SK-N-SH (cell line): ENCODE results near the gene RNF32. TPM values are rescaled to one million over a fixed set of nuclear protein-coding genes. Genes with fewer than 3 reads are reported as not detected.
A peak's percentile ranks its signal among the peaks of the same experiment; 100 is the strongest.

Experiments
- CTCF ChIA-PET: fragments of 300-600, 350-600 bp; formaldehyde crosslinking; extraction: SDS; loops from one replicate; lab custom pipeline; 2021; lab: Yijun Ruan, JAX
- POLR2A ChIA-PET: fragments of 350-600 bp; sonication (Branson Sonifier 250); formaldehyde crosslinking; extraction: SDS; loops from one replicate; lab custom pipeline; 2020; ENCODE audit warnings: antibody characterized with exemption, inconsistent platforms; lab: Yijun Ruan, JAX
- DNase-seq: peaks from one replicate; pipeline ENCODE4 v3.0.0; 2012
- H2AFZ ChIP-seq: fragments of 200-600 bp; sonication (generic); 2 replicates; pipeline ENCODE4 v1.8.1; 2016; ENCODE audit warnings: antibody characterized with exemption, mild to moderate bottlenecking, low read depth
- H3F3A ChIP-seq: fragments of 200-600 bp; sonication (generic); replicated peaks from 2 replicates; pipeline ENCODE3; 2016; ENCODE audit warnings: antibody characterized with exemption, mild to moderate bottlenecking; ENCODE audit not compliant: insufficient read depth
- H3K27ac ChIP-seq, 2 experiments: fragments of 200-500 bp in 1 of 2; fragments of 200-600 bp in 1 of 2; sonication (Bioruptor generic) in 1 of 2; sonication (generic), shearing (Covaris generic) in 1 of 2; 2 replicates each; pipeline versions ENCODE4 v1.5.1 to v1.6.1; 2014 to 2016; ENCODE audit warnings: low read depth in 2 of 2, inconsistent platforms in 1 of 2, low read length in 1 of 2, mild to moderate bottlenecking in 1 of 2, mixed read lengths in 1 of 2
- H3K27me3 ChIP-seq: fragments of 200-600 bp; sonication (generic), shearing (Covaris generic); 2 replicates; pipeline ENCODE4 v1.6.1; 2016; ENCODE audit warnings: mixed run types; ENCODE audit not compliant: insufficient read depth
- H3K36me3 ChIP-seq, 2 experiments: fragments of 200-500 bp in 1 of 2; fragments of 200-600 bp in 1 of 2; sonication (Bioruptor generic) in 1 of 2; sonication (generic) in 1 of 2; replicated peaks in 1 of 2; 2 replicates each; pipeline versions ENCODE3 to v1.5.1; 2014 to 2016; ENCODE audit warnings: low read length in 1 of 2, mild to moderate bottlenecking in 1 of 2; ENCODE audit not compliant: insufficient read depth in 2 of 2, control insufficient read depth in 1 of 2
- H3K4me1 ChIP-seq, 2 experiments: fragments of 200-500 bp in 1 of 2; fragments of 200-600 bp in 1 of 2; sonication (Bioruptor generic) in 1 of 2; sonication (generic), shearing (Covaris generic) in 1 of 2; 2 replicates each; pipeline versions ENCODE4 v1.5.1 to v1.6.1; 2014 to 2016; ENCODE audit warnings: low read depth in 1 of 2, low read length in 1 of 2, mixed run types in 1 of 2; ENCODE audit not compliant: insufficient read depth in 2 of 2, control insufficient read depth in 1 of 2
- H3K4me2 ChIP-seq: fragments of 200-600 bp; sonication (generic), shearing (Covaris generic); 2 replicates; pipeline ENCODE4 v1.6.1; 2017; ENCODE audit warnings: mixed run types
- H3K4me3 ChIP-seq, 2 experiments: fragments of 200-500 bp in 1 of 2; fragments of 200-600 bp in 1 of 2; sonication (Bioruptor generic) in 1 of 2; sonication (generic), shearing (Covaris generic) in 1 of 2; 2 replicates each; pipeline versions ENCODE4 v1.5.1 to v1.8.1; 2014 to 2016; ENCODE audit warnings: low read depth in 2 of 2, inconsistent platforms in 1 of 2, low read length in 1 of 2, mild to moderate bottlenecking in 1 of 2, mixed read lengths in 1 of 2, moderate library complexity in 1 of 2
- H3K79me2 ChIP-seq: fragments of 200-600 bp; sonication (generic); 2 replicates; pipeline ENCODE4 v1.8.1; 2017; ENCODE audit warnings: mild to moderate bottlenecking; ENCODE audit not compliant: insufficient read depth
- H3K9ac ChIP-seq: fragments of 200-600 bp; sonication (generic); 2 replicates; pipeline ENCODE4 v1.6.1; 2017; ENCODE audit warnings: mixed run types
- H3K9me2 ChIP-seq: fragments of 200-600 bp; sonication (generic); 2 replicates; pipeline ENCODE4 v1.6.1; 2017; ENCODE audit warnings: mixed run types
- H3K9me3 ChIP-seq: fragments of 200-600 bp; sonication (generic); 2 replicates; pipeline ENCODE4 v1.6.1; 2017; ENCODE audit warnings: mixed run types, mild to moderate bottlenecking, moderate library complexity
- H4K20me1 ChIP-seq: fragments of 200-600 bp; sonication (generic); 2 replicates; pipeline ENCODE4 v1.6.1; 2017; ENCODE audit warnings: mild to moderate bottlenecking, mixed run types; ENCODE audit not compliant: insufficient read depth
- CTCF ChIP-seq: fragments of 200-600 bp; sonication (generic); IDR thresholded peaks from 2 replicates; pipeline ENCODE4 v1.6.1; 2017; ENCODE audit warnings: antibody characterized with exemption, mild to moderate bottlenecking, moderate library complexity
- ELF1 ChIP-seq: IDR thresholded peaks from 2 replicates; pipeline ENCODE4 v1.4.0; 2012
- FOSL2 ChIP-seq: IDR thresholded peaks from 2 replicates; pipeline ENCODE4 v1.4.0; 2012; ENCODE audit warnings: low read depth, mild to moderate bottlenecking, moderate library complexity, borderline replicate concordance
- FOXM1 ChIP-seq: IDR thresholded peaks from 2 replicates; pipeline ENCODE4 v1.4.0; 2012; ENCODE audit warnings: low read depth, mild to moderate bottlenecking
- GABPA ChIP-seq: IDR thresholded peaks from 2 replicates; pipeline ENCODE4 v1.4.0; 2012; ENCODE audit warnings: low read depth, mild to moderate bottlenecking
- JUND ChIP-seq: IDR thresholded peaks from 2 replicates; pipeline ENCODE4 v1.4.0; 2012
- MEF2A ChIP-seq: IDR thresholded peaks from 2 replicates; pipeline ENCODE4 v1.4.0; 2012; ENCODE audit warnings: low read depth, borderline replicate concordance
- MXI1 ChIP-seq: IDR thresholded peaks from 2 replicates; pipeline ENCODE4 v1.6.1; 2012; ENCODE audit warnings: mild to moderate bottlenecking, low read depth, low read length, improper control_type of control experiment
- NFIC ChIP-seq: IDR thresholded peaks from 2 replicates; pipeline ENCODE4 v1.4.0; 2012; ENCODE audit warnings: borderline replicate concordance
- NRF1 ChIP-seq: IDR thresholded peaks from 2 replicates; pipeline ENCODE4 v1.6.1; 2012; ENCODE audit warnings: low read depth, mild to moderate bottlenecking, low read length
- PBX3 ChIP-seq: IDR thresholded peaks from 2 replicates; pipeline ENCODE4; 2012
- RCOR1 ChIP-seq: fragments of 150-350 bp; IDR thresholded peaks from 2 replicates; pipeline ENCODE4 v1.6.1; 2017; ENCODE audit warnings: antibody characterized with exemption, low read length
- REST ChIP-seq: IDR thresholded peaks from 2 replicates; pipeline ENCODE4 v1.6.1; 2012; ENCODE audit warnings: mild to moderate bottlenecking, low read depth, low read length, moderate library complexity
- RFX5 ChIP-seq: IDR thresholded peaks from 2 replicates; pipeline ENCODE4 v1.6.1; 2012; ENCODE audit warnings: mild to moderate bottlenecking, improper control_type of control experiment, low read length
- SIN3A ChIP-seq: IDR thresholded peaks from 2 replicates; pipeline ENCODE4 v1.6.1; 2012; ENCODE audit warnings: low read depth, mild to moderate bottlenecking, low read length, moderate library complexity, borderline replicate concordance
- SMC3 ChIP-seq: IDR thresholded peaks from 2 replicates; pipeline ENCODE4 v1.6.1; 2012; ENCODE audit warnings: low read depth, low read length, improper control_type of control experiment
- TEAD4 ChIP-seq: IDR thresholded peaks from 2 replicates; pipeline ENCODE4 v1.4.0; 2012; ENCODE audit warnings: mild to moderate bottlenecking, borderline replicate concordance; ENCODE audit not compliant: insufficient read depth
- YY1 ChIP-seq: IDR thresholded peaks from 2 replicates; pipeline ENCODE4 v1.4.0; 2012; ENCODE audit warnings: low read depth, mild to moderate bottlenecking
- WGBS: methylation state at CpG from one replicate; pipeline ENCODE4 v1.1.6; 2017; ENCODE audit warnings: low lambda C conversion rate; 5-methylcytosine and 5-hydroxymethylcytosine counted together
- polyA plus RNA-seq, 3 experiments: library from polyadenylated mRNA; depleted of rRNA; stranded (reverse); fragments of >200 nt; gene quantifications; 2 replicates each; pipeline ENCODE4 v1.2.3, GENCODE V29; 2012

Gene RNF32
- polyA plus RNA-seq, 1 of the 3 experiments (the other 2 are of a cell fraction), result 2.3 TPM

- no peaks in the 10 kb centered on the region for H3F3A ChIP-seq
- no peak for TF ChIP-seq PBX3
- no peak for TF ChIP-seq SIN3A
- TF ChIP-seq RCOR1, result no peak
- peaks cover 0 to 19% of the 10 kb centered on the region in 2 experiments for H3K36me3 ChIP-seq
- POLR2A ChIA-PET, result no interaction called here
- no peak overlapping the region for H3K4me3 ChIP-seq
- no peak overlapping the region for H3K4me2 ChIP-seq
- no peaks in the 10 kb centered on the region for H4K20me1 ChIP-seq
- DNase-seq, result no peak
- H3K9ac ChIP-seq, result no peak overlapping the region
- no peaks in the 10 kb centered on the region for H3K79me2 ChIP-seq
- CTCF ChIA-PET, result interaction anchor here (0.5 to 1.2 kb wide), 4 partner anchors 47 to 167 kb away, joined by 3 read pairs; no protein-coding TSS in a partner anchor
- no peak overlapping the region for H2AFZ ChIP-seq
- H3K4me1 ChIP-seq, result no peaks in the 10 kb centered on the region
- H3K9me3 ChIP-seq, result no peaks in the 10 kb centered on the region
- H3K9me2 ChIP-seq, result no peaks in the 10 kb centered on the region
- no peaks in the 10 kb centered on the region for H3K27me3 ChIP-seq
- no peak overlapping the region for H3K27ac ChIP-seq
- WGBS, result 94% methylated on average over 4 of the region's 5 CpGs
Measured at GRCh38 chr7:156703773-156704482, 63.4 kb downstream of the RNF32 start.

GRCh38 chr7:156722043-156722826 lies 81.7 kb downstream of the RNF32 start:
- no peaks in the 10 kb centered on the region for H3F3A ChIP-seq
- WGBS, result 59% methylated on average over 4 of the region's 4 CpGs
- TF ChIP-seq MXI1, result peak; percentile 68; the same call in 1 of the 2 replicates
- TF ChIP-seq YY1, result no peak
- TF ChIP-seq GABPA, result no peak
- no peak for TF ChIP-seq JUND
- peak; percentile 71 for TF ChIP-seq RFX5
- TF ChIP-seq SMC3, result no peak
- no peak for TF ChIP-seq NRF1
- no peak for TF ChIP-seq ELF1
- TF ChIP-seq FOXM1, result no peak
- no peak for TF ChIP-seq NFIC
- peak; percentile 60 for TF ChIP-seq PBX3
- no peak for TF ChIP-seq CTCF
- no peak for TF ChIP-seq TEAD4
- TF ChIP-seq MEF2A, result no peak
- TF ChIP-seq REST, result no peak
- TF ChIP-seq FOSL2, result no peak

More at GRCh38 chr7:156722043-156722826, 81.7 kb downstream of the RNF32 start:
- peaks cover 0 to 17% of the 10 kb centered on the region in 2 experiments; a peak in 2 of 4 replicates for H3K4me1 ChIP-seq
- ChIA-PET POLR2A (no interaction called here), CTCF (interaction anchor here (0.6 to 2.0 kb wide), 10 partner anchors 12 to 95 kb away, joined by 3 to 7 read pairs (median 3); no protein-coding TSS in a partner anchor)
- H3K4me3 ChIP-seq, result no peak overlapping the region
- no peaks in the 10 kb centered on the region for H3K9me2 ChIP-seq
- H4K20me1 ChIP-seq, result no peaks in the 10 kb centered on the region
- no peak overlapping the region for H3K4me2 ChIP-seq
- no peak overlapping the region for H3K9ac ChIP-seq
- peak; percentile 50 for DNase-seq
- H3K79me2 ChIP-seq, result no peaks in the 10 kb centered on the region
- H2AFZ ChIP-seq, result no peak overlapping the region
- H3K36me3 ChIP-seq, result peaks cover 19 to 23% of the 10 kb centered on the region in 2 experiments
- H3K27me3 ChIP-seq, result no peaks in the 10 kb centered on the region
- peak overlapping the region in 1 of 2 experiments; percentile 88; a peak in 2 of 4 replicates for H3K27ac ChIP-seq
- H3K9me3 ChIP-seq, result no peaks in the 10 kb centered on the region
